Endothelial cell of umbilical vein (primary cell): ENCODE data around the gene KDM3A.

Experiments
- CTCF ChIP-seq, 2 donors: IDR thresholded peaks; 1 replicate in 1 of 2; 2 replicates in 1 of 2; pipeline ENCODE4 v1.5.1; 2011; ENCODE audit warnings: low read length in 2 of 2, mild to moderate bottlenecking in 2 of 2, moderate library complexity in 2 of 2, control low read depth in 1 of 2, inconsistent platforms in 1 of 2, low read depth in 1 of 2; ENCODE audit not compliant: insufficient read depth in 1 of 2; ENCODE audit errors: extremely low read depth in 1 of 2
- JUN ChIP-seq: IDR thresholded peaks from 2 replicates; pipeline ENCODE4 v1.6.1; 2011; ENCODE audit warnings: borderline replicate concordance, low read depth; ENCODE audit not compliant: insufficient read length, insufficient read depth

- TF ChIP-seq JUN (no peak), CTCF (IDR thresholded peaks at IDR 0.05; ENCODE audit: extremely low read depth in 1 of 2, insufficient read depth in 1 of 2, low read depth in 1 of 2, low read length in 2 of 2) (no peak)
These were observed 6.9 kb upstream of the KDM3A start for GRCh38 chr2:86434290-86434689.
